Neural cell (in vitro differentiated cells): Measurements from ENCODE around the gene RYR2.

Experiments
- CTCF ChIP-seq: fragments of 450-650 bp; IDR thresholded peaks from 2 replicates; pipeline ENCODE4 v1.5.1; 2014; ENCODE audit warnings: antibody characterized with exemption, mild to moderate bottlenecking, moderate library complexity; ENCODE audit not compliant: poor library complexity, severe bottlenecking
- EZH2 ChIP-seq: fragments of 200-600, 300-800 bp; shearing (Covaris generic), sonication (generic); IDR thresholded peaks from 2 replicates; pipeline ENCODE4 v1.6.1; 2014; ENCODE audit warnings: antibody characterized with exemption, low read length, borderline replicate concordance, mild to moderate bottlenecking; ENCODE audit not compliant: insufficient read depth, poor library complexity, severe bottlenecking
- POLR2AphosphoS5 ChIP-seq: IDR thresholded peaks from 2 replicates; pipeline ENCODE4 v1.6.1; 2012
- RAD21 ChIP-seq: fragments of 450-650 bp; conservative IDR thresholded peaks from 2 replicates; pipeline ENCODE4 v1.6.1; 2014; ENCODE audit warnings: antibody characterized with exemption, mild to moderate bottlenecking, moderate library complexity
- REST ChIP-seq: IDR thresholded peaks from 2 replicates; pipeline ENCODE4 v1.6.1; 2012; ENCODE audit warnings: borderline replicate concordance
- SMC3 ChIP-seq: fragments of 450-650 bp; conservative IDR thresholded peaks from 2 replicates; pipeline ENCODE4 v1.6.1; 2014; ENCODE audit warnings: antibody characterized with exemption, mild to moderate bottlenecking, moderate library complexity; ENCODE audit not compliant: poor library complexity
- TAF1 ChIP-seq: IDR thresholded peaks from 2 replicates; pipeline ENCODE4 v1.6.1; 2012; ENCODE audit warnings: low read depth

- TF ChIP-seq RAD21, result no peak
- no peak for TF ChIP-seq CTCF
- no peak for TF ChIP-seq POLR2AphosphoS5
- TF ChIP-seq EZH2, result no peak
- no peak for TF ChIP-seq TAF1
- no peak for TF ChIP-seq REST
- no peak for TF ChIP-seq SMC3
These were observed 821.2 kb downstream of the RYR2 start for GRCh38 chr1:237863234-237863633.
